ENCODE measurements around the gene USP33.
A peak's percentile ranks its signal among the peaks of the same experiment; 100 is the strongest.
"Not testable (repeated sequence)": the region's sequence is repeated elsewhere in the genome, so short reads cannot be mapped to it uniquely, and the experiment has no call there.

Gene USP33
- total RNA-seq = 88.1 to 188 (median 134) reads per million in 18 experiments

- DNase-seq = peak; percentile 74 to 88
Measured at GRCh38 chr1:77759071-77760028, at the start of gene USP33. USP33 (minus strand) TSS chr1:77759852; CDS start chr1:77741697, 18,155 bp downstream.

GRCh38 chr1:77803371-77803770, 43.7 kb upstream of the USP33 start:
- DNase-seq = no peak

GRCh38 chr1:77802026-77802425, 42.4 kb upstream of the USP33 start:
- no peak for DNase-seq

GRCh38 chr1:77797991-77798390, 38.3 kb upstream of the USP33 start:
- no peak for DNase-seq

GRCh38 chr1:77796695-77797405, 37.2 kb upstream of the USP33 start:
- DNase-seq = no peak

GRCh38 chr1:77794550-77794949, 34.9 kb upstream of the USP33 start:
- no peak for DNase-seq

- not testable (repeated sequence) for DNase-seq
Measured at GRCh38 chr1:77786093-77786741, 26.6 kb upstream of the USP33 start.

- DNase-seq = no peak
Measured at GRCh38 chr1:77783141-77783540, 23.5 kb upstream of the USP33 start.

GRCh38 chr1:77781683-77782082, 22.0 kb upstream of the USP33 start:
- no peak for DNase-seq

- DNase-seq = peak; percentile 85 to 88
Measured at GRCh38 chr1:77779529-77780281, 20.1 kb upstream of the USP33 start, which contains the start of gene MIGA1. MIGA1 (plus strand) TSS chr1:77779649; CDS start chr1:77783253, 3,604 bp downstream.

- no peak for DNase-seq
Measured at GRCh38 chr1:77776007-77776700, 16.5 kb upstream of the USP33 start.

- no peak for DNase-seq
Measured at GRCh38 chr1:77768006-77768405, 8.4 kb upstream of the USP33 start.

GRCh38 chr1:77762072-77762476, 2.4 kb upstream of the USP33 start:
- DNase-seq = peak; percentile 58 to 79

GRCh38 chr1:77757603-77758002, 2.0 kb downstream of the USP33 start:
- peak; percentile 65 to 83 for DNase-seq

GRCh38 chr1:77757066-77757584, 2.5 kb downstream of the USP33 start:
- no peak for DNase-seq

GRCh38 chr1:77756052-77756754, 3.4 kb downstream of the USP33 start:
- no peak for DNase-seq

GRCh38 chr1:77749489-77749888, 10.2 kb downstream of the USP33 start:
- not testable (repeated sequence) for DNase-seq

GRCh38 chr1:77744576-77744975, 15.1 kb downstream of the USP33 start:
- no peak for DNase-seq

GRCh38 chr1:77742011-77742555, 17.6 kb downstream of the USP33 start:
- no peak for DNase-seq

- DNase-seq = no peak
Measured at GRCh38 chr1:77741316-77741715, 18.3 kb downstream of the USP33 start.

Measured in inflammatory macrophage (primary cell).